ENCODE results near the gene AIFM2.
"Not testable (repeated sequence)": the region's sequence is repeated elsewhere in the genome, so short reads cannot be mapped to it uniquely, and the experiment has no call there.

AIFM2 gene

GRCh38 chr10:70123166-70123565 is 9.5 kb downstream of the AIFM2 start:
- DNase-seq (ENCODE audit: low read depth in 2 of 2): not testable (repeated sequence)

- no peak for DNase-seq (ENCODE audit: low read depth in 2 of 2)
Observed at GRCh38 chr10:70122742-70123141, 9.9 kb downstream of the AIFM2 start.

GRCh38 chr10:70121281-70121949 is 11.2 kb downstream of the AIFM2 start:
- no peak for DNase-seq (ENCODE audit: low read depth in 2 of 2)

- no peak for DNase-seq (ENCODE audit: low read depth in 2 of 2)
Observed at GRCh38 chr10:70120417-70120816, 12.2 kb downstream of the AIFM2 start.

- no peak for DNase-seq (ENCODE audit: low read depth in 2 of 2)
Observed at GRCh38 chr10:70119623-70120022, 13.0 kb downstream of the AIFM2 start.

- no peak for DNase-seq (ENCODE audit: low read depth in 2 of 2)
Observed at GRCh38 chr10:70119197-70119596, 13.4 kb downstream of the AIFM2 start.

- DNase-seq (ENCODE audit: low read depth in 2 of 2): no peak
Observed at GRCh38 chr10:70118196-70118595, 14.4 kb downstream of the AIFM2 start.

GRCh38 chr10:70117646-70118045 is 15.0 kb downstream of the AIFM2 start:
- DNase-seq (ENCODE audit: low read depth in 2 of 2): no peak

- peak; percentile 27 to 50 for DNase-seq (ENCODE audit: low read depth in 2 of 2)
Observed at GRCh38 chr10:70115948-70116682, 16.5 kb downstream of the AIFM2 start.

- DNase-seq (ENCODE audit: low read depth in 2 of 2): no peak
Observed at GRCh38 chr10:70114902-70115301, 17.7 kb downstream of the AIFM2 start.

- no peak for DNase-seq (ENCODE audit: low read depth in 2 of 2)
Observed at GRCh38 chr10:70112071-70112470, 20.6 kb downstream of the AIFM2 start.

- DNase-seq (ENCODE audit: low read depth in 2 of 2): no peak
Observed at GRCh38 chr10:70111496-70111895, 21.1 kb downstream of the AIFM2 start.

- no peak for DNase-seq (ENCODE audit: low read depth in 2 of 2)
Observed at GRCh38 chr10:70109064-70109729, 23.4 kb downstream of the AIFM2 start.

- no peak for DNase-seq (ENCODE audit: low read depth in 2 of 2)
Observed at GRCh38 chr10:70106958-70107791, 25.4 kb downstream of the AIFM2 start.

- DNase-seq (ENCODE audit: low read depth in 2 of 2): no peak
Observed at GRCh38 chr10:70101668-70102067, 31.0 kb downstream of the AIFM2 start.

GRCh38 chr10:70101068-70101562 is 31.5 kb downstream of the AIFM2 start:
- not testable (repeated sequence) for DNase-seq (ENCODE audit: low read depth in 2 of 2)

GRCh38 chr10:70098271-70098670 is 34.4 kb downstream of the AIFM2 start:
- DNase-seq (ENCODE audit: low read depth in 2 of 2): no peak

GRCh38 chr10:70097459-70097858 is 35.2 kb downstream of the AIFM2 start:
- DNase-seq (ENCODE audit: low read depth in 2 of 2): no peak

GRCh38 chr10:70096705-70097420 is 35.8 kb downstream of the AIFM2 start:
- DNase-seq (ENCODE audit: low read depth in 2 of 2): no peak

- DNase-seq (ENCODE audit: low read depth in 2 of 2): no peak
Observed at GRCh38 chr10:70096016-70096704, 36.5 kb downstream of the AIFM2 start.
